H1 (cell line): ENCODE data around the gene RPS5.
"Not testable (repeated sequence)": the region's sequence is repeated elsewhere in the genome, so short reads cannot be mapped to it uniquely, and the experiment has no call there.

Experiments used
- CBX5 ChIP-seq: fragments of 300-800, 300-1000 bp; sonication (generic); IDR thresholded peaks from 2 replicates; pipeline ENCODE4 v1.7.1; 2016; ENCODE audit warnings: antibody characterized with exemption, low read length, low read depth
- CHD1 ChIP-seq: IDR thresholded peaks from 2 replicates; pipeline ENCODE4 v1.6.1; 2012; ENCODE audit warnings: low read depth, low read length, improper control_type of control experiment
- CTCF ChIP-seq, 3 experiments: IDR thresholded peaks; 1 replicate in 2 of 3; 2 replicates in 1 of 3; pipeline versions ENCODE4 v1.5.1 to v1.6.1; 2011; ENCODE audit warnings: low read length in 3 of 3, mild to moderate bottlenecking in 3 of 3, inconsistent platforms in 2 of 3, low read depth in 1 of 3, moderate library complexity in 1 of 3; ENCODE audit not compliant: insufficient read depth in 1 of 3; ENCODE audit errors: control extremely low read depth in 1 of 3
- EP300 ChIP-seq, 2 experiments: IDR thresholded peaks; 1 replicate in 1 of 2; 2 replicates in 1 of 2; pipeline ENCODE4 v1.6.1; 2011 to 2012; ENCODE audit warnings: low read depth in 2 of 2, low read length in 2 of 2, mild to moderate bottlenecking in 2 of 2, borderline replicate concordance in 1 of 2, inconsistent platforms in 1 of 2, moderate library complexity in 1 of 2
- EZH2 ChIP-seq: fragments of 200-600 bp; sonication (generic); IDR thresholded peaks from 2 replicates; pipeline ENCODE4 v1.7.1; 2012; ENCODE audit warnings: low read depth, mild to moderate bottlenecking, moderate library complexity, low read length, inconsistent platforms; ENCODE audit not compliant: severe bottlenecking
- GABPA ChIP-seq: IDR thresholded peaks from 2 replicates; pipeline ENCODE4 v1.6.1; 2011; ENCODE audit warnings: mild to moderate bottlenecking, low read length, moderate library complexity, borderline replicate concordance; ENCODE audit not compliant: insufficient read depth
- MAFK ChIP-seq: IDR thresholded peaks from 2 replicates; pipeline ENCODE4 v1.6.1; 2012; ENCODE audit warnings: low read depth, mild to moderate bottlenecking, improper control_type of control experiment, low read length
- POLR2A ChIP-seq, 2 experiments: IDR thresholded peaks; 1 replicate in 1 of 2; 2 replicates in 1 of 2; pipeline ENCODE4 v1.6.1; 2011; ENCODE audit warnings: low read depth in 2 of 2, low read length in 2 of 2, mild to moderate bottlenecking in 2 of 2; ENCODE audit errors: control extremely low read depth in 1 of 2
- POLR2AphosphoS5 ChIP-seq: IDR thresholded peaks from 2 replicates; pipeline ENCODE4 v1.6.1; 2011; ENCODE audit warnings: low read depth, low read length
- RAD21 ChIP-seq, 2 experiments: IDR thresholded peaks in 1 of 2; conservative IDR thresholded peaks in 1 of 2; 2 replicates each; pipeline ENCODE4 v1.6.1; 2011; ENCODE audit warnings: low read depth in 2 of 2, low read length in 2 of 2, improper control_type of control experiment in 1 of 2, inconsistent platforms in 1 of 2, mild to moderate bottlenecking in 1 of 2, moderate library complexity in 1 of 2
- RFX5 ChIP-seq: IDR thresholded peaks from 2 replicates; pipeline ENCODE4 v1.6.1; 2011; ENCODE audit warnings: low read depth, low read length, improper control_type of control experiment, borderline replicate concordance
- SP1 ChIP-seq: IDR thresholded peaks from 2 replicates; pipeline ENCODE4 v1.6.1; 2011; ENCODE audit warnings: low read depth, low read length
- SUZ12 ChIP-seq: fragments of 200-600 bp; sonication (generic); IDR thresholded peaks from 2 replicates; pipeline ENCODE4 v1.6.1; 2012; ENCODE audit warnings: mild to moderate bottlenecking, inconsistent platforms, low read length, moderate library complexity, mixed read lengths
- TAF1 ChIP-seq: IDR thresholded peaks from 2 replicates; pipeline ENCODE4 v1.6.1; 2011; ENCODE audit warnings: mild to moderate bottlenecking, low read depth, low read length

- not testable (repeated sequence) for TF ChIP-seq TAF1; POLR2AphosphoS5; CBX5; EP300 (IDR thresholded peaks at IDR 0.05; ENCODE audit: borderline replicate concordance in 1 of 2, low read depth in 2 of 2, low read length in 2 of 2); POLR2A (IDR thresholded peaks at IDR 0.05; ENCODE audit: control extremely low read depth in 1 of 2, low read depth in 2 of 2, low read length in 2 of 2); CTCF (IDR thresholded peaks at IDR 0.05; ENCODE audit: control extremely low read depth in 1 of 3, insufficient read depth in 1 of 3, low read depth in 1 of 3, low read length in 3 of 3); EZH2; SP1; MAFK; CHD1; GABPA; RAD21 (IDR thresholded peaks at IDR 0.05 in 1 of 2, conservative IDR thresholded peaks at IDR 0.05 in 1 of 2; ENCODE audit: low read depth in 2 of 2, low read length in 2 of 2); SUZ12; RFX5
Measured at GRCh38 chr19:58376724-58377123, 10.3 kb upstream of the RPS5 start.
